ENCODE data around the gene CERS1. TPM values are rescaled to one million over a fixed set of nuclear protein-coding genes. Genes with fewer than 3 reads are reported as not detected.

The CERS1 gene
- total RNA-seq, 1 donor from 2014 or later, result 1.4 TPM

DNA sequence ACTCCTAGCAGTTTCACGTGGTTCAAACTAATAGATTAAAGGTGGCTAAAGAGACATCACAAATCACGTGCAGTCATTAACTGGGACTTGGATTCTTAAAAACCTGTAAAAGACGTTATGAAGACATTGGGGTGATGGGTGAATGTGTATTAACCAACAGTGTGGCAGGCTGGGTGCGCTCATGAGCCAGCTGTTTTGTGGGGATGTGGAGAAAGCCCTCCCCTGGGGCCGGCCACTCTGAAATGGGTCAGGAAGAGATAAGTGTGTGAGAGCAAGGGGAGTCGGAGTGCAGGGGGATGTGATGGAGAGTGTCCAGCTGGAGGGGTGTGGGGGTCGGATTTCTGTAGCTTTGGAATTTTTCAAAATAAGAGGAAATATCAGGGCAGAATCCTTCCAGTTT is 53.8 kb downstream of the CERS1 start:
- Histone ChIP-seq H3K4me3 (no peak overlapping the region), H3K27me3 (ENCODE audit: low read depth) (no peaks in the 10 kb centered on the region), H3K36me3 (no peaks in the 10 kb centered on the region), H3K27ac (replicated peaks) (no peak overlapping the region), H3K4me1 (peaks cover 96% of the 10 kb centered on the region), H3K9me3 (replicated peaks) (no peaks in the 10 kb centered on the region)
- DNase-seq, result no peak
- TF ChIP-seq CTCF (IDR thresholded peaks at IDR 0.05; ENCODE audit: borderline replicate concordance), result no peak
- intact Hi-C loops (cut with micrococcal nuclease), result no loop called here

DNA sequence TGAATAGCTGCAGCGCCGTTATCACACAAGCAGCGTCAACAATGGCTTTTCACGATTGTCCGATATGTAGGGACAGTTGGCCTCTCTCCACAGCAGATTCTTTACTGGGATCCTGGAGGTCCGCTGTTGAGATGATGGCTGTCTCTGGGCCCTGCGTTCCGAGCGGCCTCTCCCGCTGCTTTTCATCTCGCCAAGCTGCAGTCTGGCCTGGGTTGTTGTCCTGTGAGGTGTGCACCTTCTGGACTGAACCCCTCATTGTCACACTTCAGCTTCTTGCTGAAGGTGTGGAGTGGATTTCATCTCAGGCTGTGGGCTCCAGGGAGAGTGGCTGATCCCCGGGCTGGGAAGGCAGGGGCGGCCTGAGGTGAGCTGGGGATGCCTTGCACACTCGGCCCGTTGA is 54.6 kb downstream of the CERS1 start:
- Histone ChIP-seq H3K4me3 (no peak overlapping the region), H3K36me3 (no peaks in the 10 kb centered on the region), H3K4me1 (peaks cover 96% of the 10 kb centered on the region), H3K27ac (replicated peaks) (no peak overlapping the region), H3K27me3 (ENCODE audit: low read depth) (no peaks in the 10 kb centered on the region), H3K9me3 (replicated peaks) (no peaks in the 10 kb centered on the region)
- intact Hi-C loops (cut with micrococcal nuclease), result no loop called here
- DNase-seq, result no peak
- no peak for TF ChIP-seq CTCF (IDR thresholded peaks at IDR 0.05; ENCODE audit: borderline replicate concordance)

DNA sequence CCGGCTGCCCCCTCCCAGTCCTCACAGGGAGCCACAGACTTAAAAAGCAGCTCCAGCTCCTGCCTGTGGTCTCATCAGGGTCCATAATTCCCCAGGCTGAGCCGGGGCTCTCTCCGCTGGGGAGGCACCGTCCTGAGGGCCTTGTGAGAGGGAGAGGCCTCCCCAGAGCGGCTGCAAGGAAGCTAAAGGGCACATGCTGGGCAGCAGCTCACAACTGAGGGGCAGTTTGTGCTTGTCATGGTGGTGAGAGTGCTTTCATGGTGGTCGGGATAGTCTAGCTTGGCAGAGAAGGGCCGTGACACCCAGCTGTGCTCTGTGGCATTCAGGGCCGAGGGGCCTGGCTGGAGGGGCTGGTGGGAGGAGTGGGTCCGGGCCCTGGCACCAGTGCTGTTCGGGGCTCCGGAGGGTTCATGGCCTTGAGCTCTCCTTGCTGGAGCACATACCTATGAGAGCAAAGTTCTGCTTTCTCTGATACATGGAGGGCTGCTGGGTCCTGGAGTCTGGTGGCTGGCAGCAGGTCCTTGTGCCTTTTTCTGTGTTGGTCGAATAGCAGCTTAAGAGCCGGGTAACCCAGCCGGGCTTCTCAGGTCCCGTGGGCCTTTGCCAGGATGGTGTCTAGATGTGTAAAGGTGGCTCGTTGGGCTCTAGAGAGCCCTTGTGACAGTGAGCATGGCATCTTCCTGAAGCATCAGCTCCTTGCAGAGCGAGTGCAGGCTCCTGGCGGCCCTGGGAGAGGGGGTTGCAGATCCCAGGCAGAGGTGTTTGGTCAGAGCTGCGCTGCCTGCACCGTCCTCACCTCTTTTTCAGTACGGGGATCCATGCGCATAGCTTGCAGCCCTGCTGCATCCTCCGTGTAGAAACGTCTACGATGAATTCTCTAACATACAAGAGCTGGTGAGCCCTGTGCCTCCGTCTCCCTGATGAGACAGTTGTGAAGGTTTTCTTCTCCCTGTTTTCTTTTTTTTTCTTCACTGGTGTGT is 55.4 kb downstream of the CERS1 start:
- TF ChIP-seq CTCF (IDR thresholded peaks at IDR 0.05; ENCODE audit: borderline replicate concordance), result no peak
- Histone ChIP-seq H3K4me1 (peaks cover 99% of the 10 kb centered on the region), H3K27me3 (ENCODE audit: low read depth) (no peaks in the 10 kb centered on the region), H3K36me3 (peaks cover under 1% of the 10 kb centered on the region), H3K4me3 (no peak overlapping the region), H3K27ac (replicated peaks) (no peak overlapping the region), H3K9me3 (replicated peaks) (no peaks in the 10 kb centered on the region)
- no peak for DNase-seq
- intact Hi-C loops (cut with micrococcal nuclease), result no loop called here

- intact Hi-C loops (cut with micrococcal nuclease), result no loop called here
- Histone ChIP-seq H3K36me3 (peaks cover 9% of the 10 kb centered on the region), H3K9me3 (replicated peaks) (no peaks in the 10 kb centered on the region), H3K27me3 (ENCODE audit: low read depth) (no peaks in the 10 kb centered on the region), H3K27ac (replicated peaks) (no peak overlapping the region), H3K4me3 (no peak overlapping the region), H3K4me1 (peaks cover 99% of the 10 kb centered on the region)
- no peak for TF ChIP-seq CTCF (IDR thresholded peaks at IDR 0.05; ENCODE audit: borderline replicate concordance)
- DNase-seq, result no peak
These were observed 56.3 kb downstream of the CERS1 start for GRCh38 chr19:18839465-18840287.

- H3K27ac ChIP-seq (replicated peaks), result no peak overlapping the region
- no peaks in the 10 kb centered on the region for H3K27me3 ChIP-seq (ENCODE audit: low read depth)
- no peak for TF ChIP-seq CTCF (IDR thresholded peaks at IDR 0.05; ENCODE audit: borderline replicate concordance)
- peaks cover 79% of the 10 kb centered on the region for H3K4me1 ChIP-seq
- H3K4me3 ChIP-seq, result peak overlapping the region; percentile 96
- intact Hi-C loops (cut with micrococcal nuclease), result no loop called here
- DNase-seq, result no peak
- no peaks in the 10 kb centered on the region for H3K9me3 ChIP-seq (replicated peaks)
- H3K36me3 ChIP-seq, result peaks cover 9% of the 10 kb centered on the region
These were observed 61.3 kb downstream of the CERS1 start for GRCh38 chr19:18834644-18834984.
